ENCODE results near the gene PDF. TPM values are rescaled to one million over a fixed set of nuclear protein-coding genes. Genes with fewer than 3 reads are reported as not detected.
A peak's percentile ranks its signal among the peaks of the same experiment; 100 is the strongest.
"Not testable (repeated sequence)": the region's sequence is repeated elsewhere in the genome, so short reads cannot be mapped to it uniquely, and the experiment has no call there.

Gene PDF, protein sequence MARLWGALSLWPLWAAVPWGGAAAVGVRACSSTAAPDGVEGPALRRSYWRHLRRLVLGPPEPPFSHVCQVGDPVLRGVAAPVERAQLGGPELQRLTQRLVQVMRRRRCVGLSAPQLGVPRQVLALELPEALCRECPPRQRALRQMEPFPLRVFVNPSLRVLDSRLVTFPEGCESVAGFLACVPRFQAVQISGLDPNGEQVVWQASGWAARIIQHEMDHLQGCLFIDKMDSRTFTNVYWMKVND
- 20.1 TPM for polyA plus RNA-seq

DNA sequence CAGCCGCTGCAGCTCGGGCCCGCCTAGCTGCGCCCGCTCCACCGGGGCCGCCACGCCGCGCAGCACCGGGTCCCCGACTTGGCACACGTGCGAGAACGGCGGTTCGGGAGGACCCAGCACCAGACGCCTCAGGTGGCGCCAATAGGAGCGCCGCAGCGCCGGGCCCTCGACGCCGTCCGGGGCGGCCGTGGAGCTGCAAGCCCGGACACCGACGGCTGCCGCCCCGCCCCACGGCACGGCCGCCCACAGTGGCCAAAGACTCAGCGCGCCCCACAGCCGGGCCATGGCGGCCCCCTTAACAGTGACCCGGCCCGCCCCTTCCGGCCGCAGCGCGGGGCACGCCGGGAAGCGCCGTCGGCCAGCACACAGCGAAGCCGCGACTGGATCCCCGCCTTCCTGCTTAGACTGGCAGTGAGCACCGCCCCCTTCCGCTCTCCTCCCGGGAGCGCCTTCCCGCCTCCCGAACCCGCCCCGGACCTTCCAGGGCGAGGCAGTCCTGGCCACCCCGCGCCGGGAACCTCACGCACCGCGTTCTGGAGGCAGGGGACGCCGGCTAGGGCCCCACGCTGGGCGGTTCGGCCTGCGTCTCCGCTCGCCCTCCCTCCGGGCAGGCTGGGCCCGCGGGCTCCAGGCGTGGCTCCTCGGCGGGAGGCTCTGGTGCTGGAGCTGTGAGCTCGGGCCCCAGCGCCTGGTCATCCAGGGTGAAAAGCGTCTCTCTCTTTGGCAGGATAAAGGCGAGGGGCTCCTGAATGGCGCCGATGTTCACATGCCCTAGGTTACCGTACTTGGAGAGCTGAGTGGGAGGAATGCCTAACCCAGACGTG is at the start of gene PDF:
PDF (minus strand) TSS at position 303 of the 824 bp plus-strand sequence; CDS start at position 285, 18 bp downstream.
- no peaks in the 10 kb centered on the region for H3K27me3 Mint-ChIP-seq
- H3K27ac Mint-ChIP-seq: peak within 1 kb of the TSS; percentile 63 to 69 (median 68)
- H3K9me3 Mint-ChIP-seq: no peaks in the 10 kb centered on the region
- no peaks in the 10 kb centered on the region for H3K36me3 Mint-ChIP-seq
- H3K4me3 Mint-ChIP-seq: peak within 1 kb of the TSS; percentile 79 to 91 (median 86)
- peaks cover 14 to 36% (median 26%) of the 10 kb centered on the region in 3 donors for H3K4me1 Mint-ChIP-seq

DNA sequence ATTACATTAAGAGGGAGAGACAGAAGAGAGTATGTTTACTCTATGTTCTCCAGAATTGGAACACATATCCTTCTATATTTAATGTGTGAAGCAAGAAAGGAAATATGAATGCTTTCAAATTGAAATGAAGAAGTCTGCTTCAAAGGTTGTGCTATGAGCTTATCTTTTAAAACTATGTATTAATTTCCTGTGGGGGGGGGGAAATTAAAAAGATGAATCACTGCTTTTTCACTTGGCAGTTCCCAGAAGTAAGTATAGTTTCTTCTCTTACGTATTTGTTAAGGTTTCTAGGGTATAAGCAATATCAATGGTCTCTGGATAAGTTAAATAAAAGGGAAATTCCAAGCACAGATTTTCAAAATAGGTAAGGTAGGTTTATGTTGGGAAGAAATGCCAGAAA is 48.4 kb upstream of the PDF start:
- peaks cover 32 to 35% (median 33%) of the 10 kb centered on the region in 3 donors for H3K4me1 Mint-ChIP-seq
- H3K36me3 Mint-ChIP-seq: peaks cover 24% of the 10 kb centered on the region
- peak overlapping the region in 2 of 3 donors; percentile 21 to 28 for H3K27ac Mint-ChIP-seq
- no peaks in the 10 kb centered on the region for H3K27me3 Mint-ChIP-seq
- no peaks in the 10 kb centered on the region for H3K9me3 Mint-ChIP-seq
- peak overlapping the region in 2 of 4 donors; percentile 4 to 45 for H3K4me3 Mint-ChIP-seq

DNA sequence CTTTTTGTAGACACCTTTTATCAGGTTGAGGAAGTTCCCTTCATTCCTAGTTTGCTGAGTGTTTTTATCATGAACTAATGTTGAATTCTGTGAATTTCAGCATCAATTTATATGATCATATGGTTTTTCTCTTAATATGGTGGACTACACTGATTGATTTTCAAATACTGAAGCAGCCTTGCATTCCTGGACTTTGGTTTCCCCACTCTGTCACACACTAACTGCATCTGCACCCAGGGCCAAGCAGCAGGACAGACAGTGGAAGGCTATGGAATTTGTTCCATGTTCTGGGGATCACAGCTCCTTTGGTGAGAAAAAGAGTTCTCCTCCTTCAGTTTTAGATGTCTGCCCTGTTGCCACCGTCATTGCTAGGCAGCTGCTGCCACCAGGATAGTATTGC is 47.6 kb upstream of the PDF start:
- peak overlapping the region; percentile 63 to 75 (median 74) for H3K27ac Mint-ChIP-seq
- peaks cover 24% of the 10 kb centered on the region for H3K36me3 Mint-ChIP-seq
- H3K4me3 Mint-ChIP-seq: no peak overlapping the region
- peaks cover 34 to 40% (median 36%) of the 10 kb centered on the region in 3 donors for H3K4me1 Mint-ChIP-seq
- H3K9me3 Mint-ChIP-seq: no peaks in the 10 kb centered on the region
- H3K27me3 Mint-ChIP-seq: no peaks in the 10 kb centered on the region

DNA sequence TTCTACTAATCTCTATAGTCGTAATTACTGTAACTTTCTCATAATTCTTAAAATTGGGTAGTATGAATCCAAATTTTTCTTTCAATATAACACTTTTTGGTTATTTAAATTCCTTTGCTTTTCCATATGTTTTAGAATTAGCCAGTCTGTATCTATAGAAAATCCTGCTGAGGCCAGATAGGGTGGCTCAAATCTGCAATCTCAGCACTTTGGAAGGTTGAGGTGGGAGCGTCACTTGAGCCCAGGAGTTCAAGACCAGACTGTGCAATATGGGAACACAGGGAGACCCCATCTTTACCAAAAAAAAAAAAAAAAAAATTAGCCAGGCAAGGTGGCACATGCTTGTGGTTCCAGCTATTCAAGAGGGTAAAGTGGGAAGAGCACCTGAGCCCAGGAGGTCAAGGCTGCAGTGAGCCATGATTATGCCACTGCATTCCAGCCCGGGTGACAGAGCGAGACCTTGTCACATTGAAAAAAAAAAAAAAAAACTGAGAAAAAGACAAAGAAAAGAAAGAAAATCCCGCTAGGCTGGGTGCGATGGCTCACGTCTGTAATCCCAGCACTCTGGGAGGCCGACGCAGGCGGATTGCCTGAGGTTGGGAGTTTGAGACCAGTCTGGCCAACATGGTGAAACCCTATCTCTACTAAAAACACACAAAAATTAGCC is 46.1 kb upstream of the PDF start:
- Mint-ChIP-seq H3K9me3 (no peaks in the 10 kb centered on the region), H3K36me3 (peaks cover 15% of the 10 kb centered on the region), H3K27me3 (no peaks in the 10 kb centered on the region), H3K27ac (no peak overlapping the region), H3K4me1 (peaks cover 37 to 44% (median 40%) of the 10 kb centered on the region in 3 donors), H3K4me3 (peak overlapping the region in 1 of 4 donors; percentile 43)

DNA sequence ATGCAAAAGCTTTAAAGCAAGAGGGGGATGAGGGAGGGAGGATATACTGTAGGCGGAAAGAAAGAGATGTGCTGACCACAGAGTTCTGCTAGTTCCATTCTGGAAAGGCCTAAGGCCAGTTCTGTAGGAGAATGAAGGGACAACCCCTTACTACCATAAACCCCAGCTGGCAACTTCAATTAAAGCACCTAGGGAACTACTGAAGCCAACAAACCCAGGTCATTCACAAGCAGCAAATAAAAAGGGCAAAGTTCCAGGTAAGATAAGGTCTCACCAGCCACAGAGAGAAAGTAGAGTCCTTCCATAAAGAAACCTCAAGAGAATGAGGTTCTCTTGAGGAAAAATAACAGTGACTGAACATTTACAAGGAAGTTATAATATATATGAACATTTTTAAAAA is 42.6 kb upstream of the PDF start:
- H3K27ac Mint-ChIP-seq: peak overlapping the region; percentile 76 to 94 (median 85)
- H3K4me3 Mint-ChIP-seq: peak overlapping the region in 2 of 4 donors; percentile 23 to 61
- H3K9me3 Mint-ChIP-seq: no peaks in the 10 kb centered on the region
- H3K36me3 Mint-ChIP-seq: peaks cover 21% of the 10 kb centered on the region
- H3K4me1 Mint-ChIP-seq: peaks cover 39 to 48% (median 45%) of the 10 kb centered on the region in 3 donors
- H3K27me3 Mint-ChIP-seq: no peaks in the 10 kb centered on the region

DNA sequence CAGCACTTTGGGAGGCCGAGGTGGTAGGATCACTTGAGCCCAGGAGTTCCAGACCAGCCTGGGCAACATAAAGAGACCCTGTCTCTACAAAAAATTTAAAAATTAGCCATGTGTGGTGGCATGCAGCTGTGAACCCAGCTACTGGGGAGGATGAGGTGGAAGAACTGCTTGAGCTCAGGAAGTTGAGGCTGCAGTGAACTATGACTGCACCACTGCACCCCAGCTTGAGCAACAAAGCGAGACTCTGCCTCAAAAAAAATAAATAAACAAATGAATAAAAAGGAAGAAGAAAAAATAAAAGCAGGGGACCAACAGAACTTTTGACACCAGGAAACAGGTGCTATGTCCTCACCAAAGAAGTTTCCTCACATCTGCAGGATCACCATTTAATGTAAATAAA is 41.2 kb upstream of the PDF start:
- Mint-ChIP-seq H3K27ac (peak overlapping the region; percentile 32 to 94 (median 85)), H3K27me3 (no peaks in the 10 kb centered on the region), H3K36me3 (peaks cover 17% of the 10 kb centered on the region), H3K4me3 (peak overlapping the region; percentile 34 to 61 (median 56)), H3K9me3 (no peaks in the 10 kb centered on the region), H3K4me1 (peaks cover 36 to 42% (median 40%) of the 10 kb centered on the region in 3 donors)

DNA sequence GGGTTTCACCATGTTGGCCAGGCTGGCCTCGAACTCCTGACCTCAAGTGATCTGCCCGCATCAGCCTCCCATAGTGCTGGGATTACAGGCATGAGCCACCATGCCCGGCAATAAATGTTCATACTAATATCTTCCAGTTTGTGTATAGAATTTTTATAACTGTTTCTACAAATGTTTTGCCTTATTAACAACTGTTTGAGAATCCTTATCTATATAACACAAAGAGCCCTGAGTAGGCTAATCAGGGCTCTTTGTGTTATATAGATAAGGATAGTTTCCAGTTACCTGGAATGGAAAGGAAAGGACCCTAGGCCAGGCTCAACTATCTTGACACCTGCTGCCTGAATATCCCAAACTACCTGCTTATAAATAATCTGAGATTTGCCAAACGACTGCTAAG is 38.5 kb upstream of the PDF start:
- peaks cover 17% of the 10 kb centered on the region for H3K36me3 Mint-ChIP-seq
- peaks cover 34 to 38% (median 36%) of the 10 kb centered on the region in 3 donors for H3K4me1 Mint-ChIP-seq
- H3K4me3 Mint-ChIP-seq: no peak overlapping the region
- H3K27me3 Mint-ChIP-seq: no peaks in the 10 kb centered on the region
- H3K9me3 Mint-ChIP-seq: no peaks in the 10 kb centered on the region
- H3K27ac Mint-ChIP-seq: no peak overlapping the region

DNA sequence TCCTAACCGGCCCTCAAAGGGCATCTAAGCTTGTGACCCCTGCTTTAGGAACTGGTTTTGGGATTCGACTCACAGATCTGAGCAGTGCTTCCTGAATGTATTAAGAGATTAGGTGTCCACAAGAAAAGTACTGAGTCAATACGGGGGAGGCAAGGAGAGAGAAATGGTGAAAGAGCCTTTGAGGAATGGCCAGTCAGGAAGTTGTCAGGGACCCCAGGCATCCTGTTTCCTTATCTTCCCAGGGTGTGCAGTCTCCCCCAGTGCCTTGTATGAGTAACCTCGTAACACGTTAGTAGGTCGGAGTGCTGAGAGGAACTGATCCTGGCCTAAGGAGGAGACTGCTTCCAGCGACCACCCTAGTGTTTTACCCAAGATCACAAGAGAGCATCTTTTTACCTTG is 37.6 kb upstream of the PDF start:
- Mint-ChIP-seq H3K27ac (peak overlapping the region in 1 of 3 donors; percentile 50), H3K36me3 (peaks cover 17% of the 10 kb centered on the region), H3K4me3 (no peak overlapping the region), H3K27me3 (no peaks in the 10 kb centered on the region), H3K4me1 (peaks cover 27 to 30% (median 28%) of the 10 kb centered on the region in 3 donors), H3K9me3 (no peaks in the 10 kb centered on the region)

DNA sequence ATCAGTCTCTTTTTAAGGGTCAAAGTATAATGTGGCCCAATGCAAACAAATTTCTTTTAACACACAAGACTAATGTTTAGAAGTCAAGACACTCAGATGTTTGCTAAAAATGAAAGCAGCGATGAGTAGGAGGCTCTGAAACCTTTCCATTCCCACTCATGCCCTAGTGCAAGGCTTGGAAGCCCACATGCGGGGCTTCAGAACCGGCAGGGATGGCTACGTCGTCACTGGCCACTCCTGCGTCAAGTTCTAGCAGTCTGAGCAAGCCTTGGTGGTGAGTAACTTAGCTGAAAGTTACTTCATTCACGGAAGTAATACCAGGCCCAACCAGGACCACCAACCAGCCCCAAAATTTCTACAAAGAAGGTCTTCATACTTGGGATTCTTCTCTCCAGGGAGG is 36.0 kb upstream of the PDF start:
- no peaks in the 10 kb centered on the region for H3K27me3 Mint-ChIP-seq
- peaks cover 14 to 22% (median 20%) of the 10 kb centered on the region in 3 donors for H3K4me1 Mint-ChIP-seq
- H3K9me3 Mint-ChIP-seq: no peaks in the 10 kb centered on the region
- no peak overlapping the region for H3K4me3 Mint-ChIP-seq
- H3K27ac Mint-ChIP-seq: peak overlapping the region in 2 of 3 donors; percentile 37 to 76
- H3K36me3 Mint-ChIP-seq: peaks cover 19% of the 10 kb centered on the region

DNA sequence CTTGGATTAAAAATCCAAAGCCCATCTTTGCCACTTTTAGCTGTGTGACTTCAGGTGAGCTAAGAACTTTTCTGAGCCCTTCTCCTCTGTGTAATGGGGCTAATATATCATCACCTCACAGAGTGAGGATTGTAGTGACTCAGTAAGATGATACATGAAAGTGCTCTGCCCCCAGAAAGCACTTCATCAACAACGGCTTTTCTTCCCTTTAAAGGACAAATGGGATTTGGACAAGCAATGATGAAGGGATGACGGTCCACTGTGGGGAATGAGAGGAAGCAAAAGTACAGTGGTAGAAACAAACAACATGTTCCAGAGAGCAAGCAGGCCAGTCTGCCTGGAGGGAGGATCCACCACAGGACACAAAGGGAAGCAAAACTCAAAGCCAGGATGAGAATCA is 35.5 kb upstream of the PDF start:
- Mint-ChIP-seq H3K27ac (peak overlapping the region in 1 of 3 donors; percentile 74), H3K27me3 (no peaks in the 10 kb centered on the region), H3K4me1 (peaks cover 11 to 21% (median 19%) of the 10 kb centered on the region in 3 donors), H3K4me3 (no peak overlapping the region), H3K36me3 (peaks cover 19% of the 10 kb centered on the region), H3K9me3 (no peaks in the 10 kb centered on the region)

DNA sequence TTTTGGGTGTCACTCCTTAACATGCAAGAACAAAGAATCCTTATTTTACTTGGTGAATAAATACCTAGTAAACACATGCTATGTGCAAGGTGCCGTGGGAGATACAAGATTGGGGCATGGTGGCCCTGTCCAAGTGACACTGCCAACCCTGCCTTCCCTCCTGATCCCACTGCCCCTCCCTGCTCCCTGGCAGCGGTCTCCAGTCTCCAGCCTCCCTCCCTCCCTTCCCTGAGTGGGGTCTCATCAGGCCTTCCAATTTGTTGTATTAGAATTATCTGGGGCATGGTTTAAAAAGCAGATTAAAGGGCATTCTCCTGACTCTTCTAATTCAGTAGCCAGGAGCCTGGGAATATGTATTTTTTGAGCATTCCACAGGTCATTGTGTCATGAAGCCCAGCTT is 33.7 kb upstream of the PDF start:
- Mint-ChIP-seq H3K36me3 (peaks cover 13% of the 10 kb centered on the region), H3K4me3 (no peak overlapping the region), H3K27ac (peak overlapping the region in 2 of 3 donors; percentile 10 to 89), H3K9me3 (no peaks in the 10 kb centered on the region), H3K4me1 (peaks cover 0 to 9% (median 8%) of the 10 kb centered on the region in 3 donors), H3K27me3 (no peaks in the 10 kb centered on the region)

DNA sequence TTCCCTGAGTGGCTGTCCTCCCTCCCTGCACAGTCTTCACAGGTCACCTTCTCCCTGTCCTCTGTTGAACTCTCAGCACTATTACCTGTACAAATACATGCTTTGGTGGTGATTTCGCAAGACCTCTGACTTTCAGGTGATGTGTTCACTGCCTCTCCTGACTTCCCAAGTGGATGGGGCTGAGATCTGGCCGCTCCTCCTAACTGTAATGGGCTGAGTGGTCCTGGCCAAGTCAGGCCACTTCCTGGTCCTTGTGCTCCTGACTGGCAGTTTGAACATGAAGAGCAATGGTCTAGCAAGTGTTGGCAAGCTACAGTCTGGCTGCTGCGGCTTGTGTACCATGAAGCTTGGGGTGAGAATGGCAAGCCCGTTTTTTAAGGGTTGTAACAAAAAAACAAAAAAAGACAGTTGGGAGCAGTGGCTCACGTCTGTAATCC is 32.9 kb upstream of the PDF start:
- Mint-ChIP-seq H3K9me3 (no peaks in the 10 kb centered on the region), H3K27me3 (no peaks in the 10 kb centered on the region), H3K4me3 (no peak overlapping the region), H3K4me1 (peaks cover 0 to 8% (median 7%) of the 10 kb centered on the region in 3 donors), H3K27ac (peak overlapping the region in 1 of 3 donors; percentile 89), H3K36me3 (peaks cover 9% of the 10 kb centered on the region)

DNA sequence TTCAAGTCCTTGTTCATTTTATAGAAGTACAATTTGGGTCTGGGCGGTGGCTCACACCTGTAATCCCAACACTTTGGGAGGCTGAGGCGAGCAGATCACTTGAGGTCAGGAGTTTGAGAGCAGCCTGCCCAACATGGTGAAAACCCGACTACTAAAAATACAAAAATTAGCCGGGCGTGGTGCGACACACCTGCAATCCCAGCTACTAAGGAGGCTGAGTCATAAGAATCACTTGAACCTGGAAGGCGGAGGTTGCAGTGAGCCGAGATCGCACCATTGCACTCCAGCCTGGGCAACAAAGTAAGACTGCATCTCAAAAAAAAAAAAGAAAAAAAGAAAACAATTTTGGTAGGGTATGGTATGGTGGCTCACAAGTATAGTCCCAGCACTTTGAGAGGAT is 29.7 kb upstream of the PDF start:
- not testable (repeated sequence) for H3K4me1 Mint-ChIP-seq, H3K4me3 Mint-ChIP-seq, H3K36me3 Mint-ChIP-seq, H3K9me3 Mint-ChIP-seq, H3K27me3 Mint-ChIP-seq, H3K27ac Mint-ChIP-seq

DNA sequence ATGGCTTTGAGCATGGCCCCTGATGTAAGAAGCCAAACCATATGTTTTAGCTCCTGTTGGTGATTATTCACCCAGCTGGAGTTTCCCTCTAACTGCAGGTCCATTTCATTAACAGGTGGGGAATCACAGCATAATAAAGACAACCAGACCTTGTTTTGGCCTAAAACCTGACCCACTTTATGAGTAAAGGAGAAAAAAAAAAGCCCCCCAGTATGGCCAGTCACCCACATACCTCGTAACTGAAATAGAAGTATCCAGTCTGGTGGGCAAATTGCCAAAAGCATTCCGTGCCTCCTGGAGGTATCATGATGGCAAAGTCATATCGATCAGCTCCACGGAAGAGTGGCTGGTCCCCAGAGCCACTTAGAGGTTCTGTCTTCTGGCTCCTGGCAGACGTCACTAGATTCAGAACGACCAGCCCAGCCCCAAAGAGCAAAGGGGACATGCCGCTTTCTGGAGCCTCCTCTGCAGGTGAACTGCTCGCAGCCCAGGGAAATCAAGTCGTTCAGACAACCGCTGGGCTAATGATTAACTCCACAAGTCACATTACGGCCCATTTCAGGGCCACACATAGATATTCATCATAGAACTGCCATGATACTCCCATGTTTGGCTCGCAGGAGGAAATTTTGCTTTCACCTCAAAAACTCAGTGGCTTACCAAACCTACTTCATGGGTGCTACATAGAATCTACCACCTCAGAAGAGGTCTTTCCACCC is 21.1 kb upstream of the PDF start, which contains the start of gene TMED6:
TMED6 (minus strand) TSS at position 478 of the 719 bp plus-strand sequence; CDS start at position 445, 33 bp downstream.
- Mint-ChIP-seq H3K27ac (peak within 1 kb of the TSS in 1 of 3 donors; percentile 31), H3K36me3 (peaks cover 5% of the 10 kb centered on the region), H3K4me1 (peaks cover 0 to 4% (median 3%) of the 10 kb centered on the region in 3 donors)

More for the DNA sequence above, 21.1 kb upstream of the PDF start, which contains the start of gene TMED6:
- no peaks in the 10 kb centered on the region for H3K27me3 Mint-ChIP-seq
- no peaks in the 10 kb centered on the region for H3K9me3 Mint-ChIP-seq
- H3K4me3 Mint-ChIP-seq: no peak within 1 kb of the TSS

Measured in IgD-negative memory B cell (primary cell).